HL-60/S4 treated with phorbol 12-myristate 13-acetate at 8.2 ng/mL for 4 days and 3 days (cell line): ENCODE data around the gene NDEL1.

Source experiments
- in situ Hi-C: fragments of 300-500 bp; cut with MboI; formaldehyde crosslinking; loops from 2 replicates; pipeline ENCODE4 v1.15.0; 2022; ENCODE audit warnings: low sequenced_read_pairs

The NDEL1 gene

DNA sequence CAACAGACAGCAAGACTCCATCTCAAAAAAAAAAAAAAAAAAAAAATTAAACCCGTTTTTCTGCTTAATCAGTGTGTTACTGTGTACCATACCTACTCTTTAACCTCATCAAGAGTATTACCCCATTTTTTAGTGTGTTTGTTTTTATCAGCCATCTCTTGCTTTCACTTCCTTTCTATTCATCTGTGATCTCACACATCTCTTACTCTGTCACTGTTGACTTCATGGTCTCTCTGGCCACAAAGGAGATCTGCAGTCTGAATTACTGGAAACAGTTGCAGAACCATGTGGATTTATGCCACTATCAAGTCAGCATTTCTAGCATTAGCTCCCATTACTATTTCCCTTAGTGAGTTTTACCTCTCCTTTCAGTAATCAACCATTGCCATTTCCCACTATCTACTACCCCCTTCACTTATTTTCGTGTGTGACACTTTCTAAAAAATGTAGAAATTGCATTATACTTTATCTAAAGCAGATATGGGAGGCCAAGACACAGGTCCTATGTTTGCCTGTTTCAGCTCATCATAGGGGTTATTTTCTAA, 20.1 kb downstream of the NDEL1 start:
- in situ Hi-C loops: no loop called here

- in situ Hi-C loops: no loop called here
These were observed 22.4 kb downstream of the NDEL1 start for GRCh38 chr17:8458128-8458527.

GRCh38 chr17:8459107-8459506, 23.4 kb downstream of the NDEL1 start:
- in situ Hi-C loops: no loop called here

DNA sequence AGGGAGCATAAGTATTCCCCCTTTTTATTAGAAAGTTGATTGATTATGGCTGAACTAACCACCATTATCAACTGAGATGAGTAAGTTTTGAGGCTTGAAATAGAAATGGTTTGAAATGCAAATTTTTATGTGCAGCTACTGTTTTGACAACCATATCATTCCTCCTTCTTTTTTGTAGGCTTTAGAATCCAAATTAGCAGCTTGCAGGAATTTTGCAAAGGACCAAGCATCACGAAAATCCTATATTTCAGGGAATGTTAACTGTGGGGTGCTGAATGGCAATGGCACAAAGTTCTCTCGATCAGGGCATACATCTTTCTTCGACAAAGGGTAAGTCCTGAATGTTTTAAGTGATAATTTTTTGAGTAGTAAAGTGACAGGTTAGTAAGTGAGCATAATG, 24.1 kb downstream of the NDEL1 start:
- in situ Hi-C loops: no loop called here

DNA sequence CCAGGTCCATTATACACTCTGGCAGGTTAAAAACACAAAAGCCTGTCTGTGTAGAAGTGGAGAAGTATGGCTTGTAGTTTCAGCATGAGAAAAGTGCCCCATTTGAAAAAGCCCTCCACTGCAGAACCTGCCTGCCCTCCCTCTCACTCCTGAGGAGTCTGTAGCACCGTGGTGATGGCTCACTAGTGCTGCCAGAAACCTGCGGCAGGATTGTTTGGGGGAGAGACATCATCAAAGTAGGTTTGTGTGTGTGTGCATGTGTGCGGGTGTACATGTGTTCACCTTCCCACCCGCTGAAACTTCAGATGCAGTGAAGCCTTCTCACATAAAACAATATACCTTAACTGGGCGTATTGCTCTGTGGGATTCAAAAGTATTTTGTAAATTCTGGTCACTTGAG, 26.9 kb downstream of the NDEL1 start:
- in situ Hi-C loops: no loop called here

- in situ Hi-C loops: no loop called here
These were observed 27.4 kb downstream of the NDEL1 start for GRCh38 chr17:8463099-8463498.

- in situ Hi-C loops: no loop called here
These were observed 29.3 kb downstream of the NDEL1 start for GRCh38 chr17:8464941-8465340.

DNA sequence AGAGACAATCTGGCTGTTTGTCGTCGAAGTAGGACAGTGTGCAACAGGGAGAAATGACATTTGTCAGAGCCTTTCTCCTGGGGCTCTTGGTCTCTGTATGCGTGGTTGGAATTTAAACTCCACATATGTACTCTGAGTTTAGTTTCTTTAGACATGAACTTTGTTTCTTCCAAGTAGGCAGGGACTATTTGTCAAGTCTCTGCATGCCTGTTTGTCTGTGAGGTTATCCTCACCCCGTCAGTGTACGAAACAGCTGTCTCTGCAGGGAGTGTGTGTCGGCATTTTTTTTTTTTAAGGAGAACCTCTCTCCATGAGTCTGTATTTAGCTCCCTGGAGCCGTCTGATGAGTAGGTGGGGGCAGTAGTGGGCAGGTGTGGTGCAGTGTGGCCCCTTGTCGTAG, 29.7 kb downstream of the NDEL1 start:
- in situ Hi-C loops: no loop called here

- in situ Hi-C loops: no loop called here
These were observed 30.1 kb downstream of the NDEL1 start for GRCh38 chr17:8465759-8466158.

DNA sequence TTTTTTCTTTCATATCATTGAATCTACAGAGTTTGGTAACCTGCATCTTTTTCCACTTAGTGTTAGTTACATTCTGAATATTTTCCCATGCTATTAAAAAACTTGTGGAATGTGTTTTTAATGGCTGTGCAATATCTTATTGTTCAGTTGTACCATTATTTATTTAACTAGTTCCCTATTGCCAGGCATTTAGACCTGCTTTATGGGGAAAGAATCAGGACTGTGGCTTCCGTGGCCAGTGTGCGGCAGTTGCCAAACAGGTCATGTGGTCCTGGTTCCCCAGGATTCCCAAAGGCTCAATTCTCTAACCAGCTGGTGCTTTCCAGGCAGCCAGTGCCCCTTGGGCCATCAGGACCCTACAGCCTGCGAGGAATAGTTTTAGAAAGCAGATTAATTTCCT, 30.8 kb downstream of the NDEL1 start:
- in situ Hi-C loops: no loop called here

DNA sequence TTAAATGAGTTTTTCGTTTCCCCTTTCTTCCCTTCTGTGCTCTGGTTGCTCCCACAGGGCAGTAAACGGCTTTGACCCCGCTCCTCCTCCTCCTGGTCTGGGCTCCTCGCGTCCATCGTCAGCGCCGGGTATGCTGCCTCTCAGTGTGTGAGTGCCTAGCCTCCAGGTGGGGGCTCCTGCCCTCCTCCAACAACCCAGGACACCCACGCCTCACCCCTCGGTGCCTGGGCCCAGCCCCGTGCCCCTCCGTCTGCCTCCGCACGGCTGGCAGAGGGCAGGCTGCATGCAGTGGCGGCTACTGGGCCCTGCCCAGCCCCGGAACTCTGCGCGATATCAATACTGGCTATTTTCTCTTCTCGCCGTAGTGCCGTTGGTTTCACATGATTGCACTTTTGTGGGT, 31.2 kb downstream of the NDEL1 start:
- in situ Hi-C loops: no loop called here

GRCh38 chr17:8467527-8467926, 31.8 kb downstream of the NDEL1 start:
- in situ Hi-C loops: no loop called here

DNA sequence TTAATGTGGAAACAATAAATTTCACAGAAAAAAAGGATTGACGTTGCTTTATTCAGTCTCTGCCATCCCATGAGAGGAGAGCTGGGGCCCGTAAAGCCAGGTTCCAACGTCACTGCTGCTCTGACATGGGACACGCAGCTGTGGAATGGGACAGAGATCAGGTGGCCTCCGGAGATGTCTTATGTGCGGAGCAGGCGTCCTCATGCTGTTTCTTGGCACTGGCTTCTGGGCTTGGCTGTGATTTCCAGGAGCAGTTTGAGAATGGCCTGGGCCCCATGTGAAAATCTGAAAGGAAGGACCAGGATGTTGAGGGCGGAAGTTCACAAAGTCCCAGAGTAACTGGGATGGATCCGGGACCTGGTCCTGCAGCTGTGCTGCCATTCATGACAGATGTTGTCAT, 32.4 kb downstream of the NDEL1 start:
- in situ Hi-C loops: no loop called here

- in situ Hi-C loops: no loop called here
These were observed 33.3 kb downstream of the NDEL1 start for GRCh38 chr17:8468980-8469379.

- in situ Hi-C loops: no loop called here
These were observed 34.3 kb downstream of the NDEL1 start for GRCh38 chr17:8469964-8470363.

DNA sequence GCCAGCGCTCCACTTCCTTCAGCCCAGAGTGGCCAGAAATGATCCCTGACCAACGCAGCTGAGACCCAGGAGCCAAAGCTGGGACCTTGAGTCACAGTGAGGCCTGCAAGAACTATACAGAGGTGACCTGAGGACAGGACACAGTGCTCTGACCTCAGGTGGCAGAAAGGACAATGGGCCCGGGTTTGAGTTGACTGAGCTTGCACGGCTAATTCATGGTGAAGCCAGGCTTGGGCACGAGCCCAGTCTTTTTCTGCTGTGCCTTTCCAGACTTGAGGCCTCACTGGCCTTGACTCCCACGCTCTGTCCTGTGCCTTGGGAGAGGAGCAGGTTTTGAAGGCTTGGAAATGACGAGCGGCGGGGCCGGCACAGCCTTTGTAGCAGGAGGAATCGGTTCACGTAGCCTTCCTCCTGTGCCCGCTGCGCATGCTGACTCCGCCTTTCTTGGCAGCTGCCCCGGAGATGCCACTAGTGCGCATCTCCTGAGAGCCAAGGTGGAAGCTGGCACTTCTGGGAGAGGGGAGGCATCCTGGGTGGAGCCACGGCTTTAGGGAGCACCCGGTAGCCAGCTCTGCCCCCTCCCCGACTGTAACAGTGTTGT, 34.9 kb downstream of the NDEL1 start:
- in situ Hi-C loops: no loop called here

DNA sequence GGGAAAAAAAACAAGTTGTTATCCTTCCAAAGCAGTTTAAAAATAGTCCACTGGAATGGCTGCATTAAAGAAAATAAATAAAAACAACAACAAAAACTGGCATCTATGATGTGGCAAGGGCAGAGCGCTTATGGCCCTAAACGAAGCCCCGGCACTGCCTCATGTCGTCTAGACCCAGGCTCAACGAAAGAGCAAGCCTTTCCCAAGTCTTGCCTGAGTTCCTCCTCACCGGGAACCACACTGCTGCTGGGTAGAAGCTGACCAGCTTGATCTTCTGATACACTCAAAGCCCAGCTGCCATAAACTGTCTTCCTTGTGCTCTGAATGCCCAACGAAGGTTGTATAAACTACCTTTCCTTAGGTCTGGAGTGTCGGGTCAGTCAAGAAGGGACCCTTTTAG, 37.0 kb downstream of the NDEL1 start:
- in situ Hi-C loops: no loop called here

- in situ Hi-C loops: no loop called here
These were observed 37.9 kb downstream of the NDEL1 start for GRCh38 chr17:8473451-8474192.

GRCh38 chr17:8474826-8475225, 39.1 kb downstream of the NDEL1 start:
- in situ Hi-C loops: no loop called here

DNA sequence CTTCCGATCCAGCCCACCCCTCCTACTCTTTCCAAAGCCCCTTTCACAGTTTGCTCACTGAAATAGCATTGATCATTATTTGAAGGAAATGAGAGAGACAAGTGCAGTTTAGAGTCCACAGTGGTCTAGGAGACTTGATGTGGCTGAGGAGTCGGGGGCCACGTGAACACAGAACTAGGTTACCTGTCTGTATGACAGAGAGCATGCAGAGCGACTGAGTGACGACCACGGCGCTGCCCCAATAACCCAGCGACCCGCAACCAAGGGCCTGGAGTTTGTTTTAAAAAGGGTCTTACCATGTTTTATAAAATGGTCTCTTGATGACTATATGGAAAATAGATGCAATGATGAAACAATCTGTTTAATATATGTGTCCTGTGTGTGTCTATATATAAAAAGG, 39.5 kb downstream of the NDEL1 start:
- in situ Hi-C loops: no loop called here

DNA sequence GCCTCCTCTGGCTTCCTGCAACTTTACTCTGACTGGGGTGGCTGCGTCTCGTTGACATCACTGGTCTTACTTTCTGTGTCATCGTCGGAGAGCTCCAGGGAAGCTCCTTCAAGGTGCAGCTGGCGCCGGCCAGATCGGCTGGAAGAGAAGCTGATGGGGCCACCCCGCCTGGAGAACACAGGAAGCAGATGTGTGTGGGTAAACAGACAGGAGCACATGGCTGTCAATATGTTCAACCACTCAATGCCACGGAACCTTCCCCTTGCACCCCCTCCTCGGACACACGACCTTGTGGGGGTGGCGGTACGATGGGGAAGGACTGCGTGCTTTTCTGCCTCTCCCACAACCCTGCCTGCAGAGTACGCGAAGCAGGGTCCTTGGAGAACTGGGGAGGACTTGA, 40.1 kb downstream of the NDEL1 start:
- in situ Hi-C loops: no loop called here

DNA sequence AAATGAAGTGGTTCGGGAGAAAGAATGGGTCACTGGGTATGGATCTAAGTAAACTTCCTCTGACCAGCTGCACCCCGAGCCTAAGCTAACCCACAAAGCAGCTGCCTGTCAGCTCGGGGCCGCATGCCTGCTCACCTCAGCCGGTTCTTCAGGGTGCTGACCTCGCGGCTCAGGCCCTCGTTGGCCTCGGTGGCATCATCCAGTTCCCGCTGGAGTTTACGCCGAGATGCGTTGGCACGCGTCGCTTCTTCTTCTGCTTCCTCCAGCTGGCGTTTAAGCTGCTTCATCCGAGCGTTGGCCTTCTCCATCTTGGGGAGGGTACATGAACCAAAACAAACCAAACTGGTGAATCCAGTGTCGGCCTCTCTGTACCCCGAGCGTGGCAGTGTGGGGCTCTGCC, 41.1 kb downstream of the NDEL1 start:
- in situ Hi-C loops: no loop called here

DNA sequence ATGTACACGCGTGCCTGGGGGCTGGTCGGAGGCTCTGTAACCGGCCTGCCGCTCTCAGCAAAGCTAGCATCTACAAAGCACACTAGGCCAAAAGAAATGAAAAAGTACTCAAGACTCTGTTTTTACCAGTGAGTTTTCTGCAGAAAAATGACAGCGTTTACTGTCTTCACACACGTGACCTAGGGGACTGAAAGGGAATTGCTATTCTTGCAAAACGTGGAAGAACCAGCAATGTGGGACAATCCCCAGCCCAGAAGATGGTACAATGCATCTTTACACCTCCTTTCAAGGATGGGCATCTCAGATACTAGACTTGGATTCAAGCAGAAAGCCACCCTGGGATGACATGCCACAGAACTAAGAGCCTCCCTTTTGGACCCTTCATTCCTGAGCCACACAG, 41.5 kb downstream of the NDEL1 start:
- in situ Hi-C loops: no loop called here
